ENCODE data around the gene FERMT3. TPM values are rescaled to one million over a fixed set of nuclear protein-coding genes. Genes with fewer than 3 reads are reported as not detected.

Gene FERMT3
- total RNA-seq, 1 donor from 2014 or later: 7.2 TPM

- no peak for DNase-seq
Observed at GRCh38 chr11:64220798-64221197, 14.3 kb downstream of the FERMT3 start.

- DNase-seq: no peak
Observed at GRCh38 chr11:64222651-64223000, 16.1 kb downstream of the FERMT3 start.

- DNase-seq: no peak
Observed at GRCh38 chr11:64223001-64223651, 16.6 kb downstream of the FERMT3 start.

GRCh38 chr11:64224151-64224890 is 17.8 kb downstream of the FERMT3 start:
- no peak for DNase-seq

GRCh38 chr11:64224891-64225607 is 18.5 kb downstream of the FERMT3 start:
- DNase-seq: no peak

- DNase-seq: peak; percentile 69
Observed at GRCh38 chr11:64225608-64226506, 19.3 kb downstream of the FERMT3 start, which contains the start of the genes NUDT22 and TRPT1. Gene NUDT22, plus strand, starts transcription at chr11:64226274. Its CDS starts 379 bp downstream, at chr11:64226653. Gene TRPT1, minus strand, starts transcription at chr11:64226186. Its CDS starts 326 bp downstream, at chr11:64225860.

GRCh38 chr11:64226507-64227051 is 20.1 kb downstream of the FERMT3 start:
- no peak for DNase-seq

- no peak for DNase-seq
Observed at GRCh38 chr11:64227405-64227956, 21.0 kb downstream of the FERMT3 start.

GRCh38 chr11:64229090-64229743 is 22.7 kb downstream of the FERMT3 start:
- no peak for DNase-seq

- no peak for DNase-seq
Observed at GRCh38 chr11:64229744-64230170, 23.2 kb downstream of the FERMT3 start.

GRCh38 chr11:64230171-64230984 is 23.9 kb downstream of the FERMT3 start, which contains the start of gene DNAJC4:
Gene DNAJC4, plus strand, starts transcription at chr11:64230548. Its CDS starts 307 bp downstream, at chr11:64230855.
- peak; percentile 56 for DNase-seq

- no peak for DNase-seq
Observed at GRCh38 chr11:64230985-64231365, 24.5 kb downstream of the FERMT3 start.

GRCh38 chr11:64231546-64231945 is 25.0 kb downstream of the FERMT3 start:
- no peak for DNase-seq

GRCh38 chr11:64232182-64232966 is 25.9 kb downstream of the FERMT3 start:
- no peak for DNase-seq

GRCh38 chr11:64232967-64233315 is 26.4 kb downstream of the FERMT3 start:
- DNase-seq: no peak

- DNase-seq: no peak
Observed at GRCh38 chr11:64233913-64234586, 27.5 kb downstream of the FERMT3 start, which contains the start of gene VEGFB. Gene VEGFB, plus strand, starts transcription at chr11:64234584. Its CDS starts 250 bp downstream, at chr11:64234834.

- no peak for DNase-seq
Observed at GRCh38 chr11:64234647-64235379, 28.3 kb downstream of the FERMT3 start.
